PFSK-1 (cell line): ENCODE data around the gene STXBP2.

Experiments
- FOXP2 ChIP-seq: optimal IDR thresholded peaks from 2 replicates; pipeline ENCODE3; 2011; ENCODE audit warnings: borderline replicate concordance, control low read depth, inconsistent platforms; ENCODE audit not compliant: insufficient read depth; ENCODE audit errors: extremely low read length, extremely low read depth
- POLR2AphosphoS5 ChIP-seq: IDR thresholded peaks from 2 replicates; pipeline ENCODE4 v1.6.1; 2012; ENCODE audit warnings: low read depth, mild to moderate bottlenecking, control low read depth, low read length, moderate library complexity
- REST ChIP-seq, 2 experiments: IDR thresholded peaks; 2 replicates each; pipeline versions ENCODE4 v1.6.1 to v1.8.0; 2011 to 2012; ENCODE audit warnings: low read depth in 2 of 2, low read length in 2 of 2, control low read depth in 1 of 2, inconsistent platforms in 1 of 2, mild to moderate bottlenecking in 1 of 2, moderate library complexity in 1 of 2; ENCODE audit not compliant: insufficient read depth in 1 of 2
- SIN3A ChIP-seq: IDR thresholded peaks from 2 replicates; pipeline ENCODE4 v1.6.1; 2012; ENCODE audit warnings: mild to moderate bottlenecking, low read length, moderate library complexity, borderline replicate concordance; ENCODE audit not compliant: insufficient read depth
- TAF1 ChIP-seq: IDR thresholded peaks from 2 replicates; pipeline ENCODE4 v1.6.1; 2012; ENCODE audit warnings: low read length, control low read depth, borderline replicate concordance; ENCODE audit not compliant: insufficient read depth

STXBP2 gene

DNA sequence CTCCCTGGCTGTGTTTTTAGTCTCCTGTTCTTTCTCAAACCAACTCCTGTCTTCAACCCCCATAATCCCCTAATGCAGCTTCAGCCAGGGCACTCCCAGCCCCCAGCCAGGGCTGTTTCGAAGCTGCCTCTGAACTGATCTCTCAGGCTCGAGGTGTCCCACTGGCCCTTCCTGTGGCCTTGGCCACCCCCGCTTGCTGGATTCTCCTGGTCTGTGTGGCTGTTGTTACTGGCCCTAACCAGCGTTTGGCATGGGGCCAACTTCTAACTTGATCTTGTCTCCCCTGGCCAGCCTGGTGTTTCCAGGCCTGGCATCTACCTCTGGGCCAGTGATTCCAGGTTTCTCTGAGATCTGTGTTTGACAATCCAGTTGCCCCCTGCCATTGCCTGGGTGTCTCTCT is 18.6 kb upstream of the STXBP2 start:
- no peak for TF ChIP-seq SIN3A

DNA sequence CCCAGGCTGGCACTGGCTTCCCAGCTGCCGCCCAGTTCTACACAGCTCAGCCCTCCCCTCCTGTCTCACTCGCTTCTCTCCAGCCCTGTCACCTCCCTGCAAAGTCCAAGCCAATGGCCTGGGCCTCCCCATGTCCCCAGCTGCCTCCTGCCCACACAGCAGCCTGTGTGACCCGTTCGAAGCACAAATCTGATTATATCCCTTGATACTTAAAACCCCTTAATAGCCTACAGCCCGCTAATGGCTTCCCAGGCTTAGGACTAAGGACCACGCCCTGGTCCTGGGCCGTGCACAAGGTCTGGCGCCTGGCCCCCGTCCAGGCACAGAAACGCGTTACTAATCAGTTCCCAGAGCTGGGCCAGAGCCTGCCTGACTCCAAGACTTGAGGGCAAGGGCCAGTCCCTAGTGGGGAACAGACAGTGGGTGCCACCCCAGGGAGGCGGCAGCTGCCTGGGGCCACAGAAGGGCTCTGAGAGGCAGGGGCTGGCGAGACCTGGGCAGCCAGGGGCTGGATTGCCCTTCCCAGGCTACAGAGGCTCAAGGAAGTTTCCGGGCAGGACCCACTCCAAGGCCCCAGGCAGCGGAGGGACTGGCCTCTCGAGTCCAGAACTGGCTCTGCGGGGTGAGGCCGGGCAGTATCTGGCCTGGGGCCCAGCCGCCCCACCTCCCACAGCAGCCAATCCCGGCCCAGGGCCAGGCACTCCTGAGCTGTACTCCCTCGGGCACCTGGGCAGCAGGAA is 18.0 kb upstream of the STXBP2 start:
- no peak for TF ChIP-seq FOXP2

DNA sequence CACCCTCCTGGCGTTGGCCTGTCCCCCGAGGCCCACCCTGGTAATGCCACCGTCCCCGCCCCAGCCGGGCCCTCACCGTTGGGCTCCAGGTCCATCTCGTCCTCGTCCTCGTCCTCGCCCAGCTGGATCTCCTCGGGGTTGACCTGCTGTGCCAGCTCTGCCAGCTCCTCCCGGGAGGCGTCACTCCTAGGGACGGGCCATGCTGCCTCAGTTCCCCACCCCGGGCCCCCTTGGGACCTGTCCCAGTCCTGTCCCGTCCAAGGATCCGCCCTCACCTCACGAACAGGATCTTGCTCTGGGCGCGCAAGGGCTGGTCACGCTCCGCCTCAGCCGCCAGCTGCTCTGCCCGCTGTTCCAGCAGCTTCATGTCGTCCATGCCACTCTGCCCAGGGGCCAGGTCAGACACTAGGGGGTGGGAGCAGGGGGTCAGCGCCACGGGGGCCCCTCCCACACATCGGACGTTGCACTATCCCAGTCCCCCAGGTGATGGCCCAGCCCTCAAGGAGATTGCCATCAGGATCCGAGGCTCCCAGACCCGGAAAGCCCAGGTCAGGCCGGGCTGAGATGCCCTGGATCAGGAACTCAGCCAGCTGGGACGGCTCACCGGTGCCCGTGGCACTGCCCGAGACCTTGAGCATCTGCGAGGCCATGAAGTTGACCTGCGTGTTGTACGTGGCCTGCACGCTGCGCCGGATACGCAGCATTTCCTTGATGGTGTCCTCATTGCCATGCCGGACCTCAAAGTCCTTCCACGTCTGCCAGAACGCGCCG is 17.1 kb upstream of the STXBP2 start:
- TF ChIP-seq REST (IDR thresholded peaks at IDR 0.05; ENCODE audit: insufficient read depth in 1 of 2, low read depth in 2 of 2, low read length in 2 of 2): no peak
- no peak for TF ChIP-seq SIN3A
- TF ChIP-seq FOXP2: no peak
- TF ChIP-seq POLR2AphosphoS5: no peak
- no peak for TF ChIP-seq TAF1

DNA sequence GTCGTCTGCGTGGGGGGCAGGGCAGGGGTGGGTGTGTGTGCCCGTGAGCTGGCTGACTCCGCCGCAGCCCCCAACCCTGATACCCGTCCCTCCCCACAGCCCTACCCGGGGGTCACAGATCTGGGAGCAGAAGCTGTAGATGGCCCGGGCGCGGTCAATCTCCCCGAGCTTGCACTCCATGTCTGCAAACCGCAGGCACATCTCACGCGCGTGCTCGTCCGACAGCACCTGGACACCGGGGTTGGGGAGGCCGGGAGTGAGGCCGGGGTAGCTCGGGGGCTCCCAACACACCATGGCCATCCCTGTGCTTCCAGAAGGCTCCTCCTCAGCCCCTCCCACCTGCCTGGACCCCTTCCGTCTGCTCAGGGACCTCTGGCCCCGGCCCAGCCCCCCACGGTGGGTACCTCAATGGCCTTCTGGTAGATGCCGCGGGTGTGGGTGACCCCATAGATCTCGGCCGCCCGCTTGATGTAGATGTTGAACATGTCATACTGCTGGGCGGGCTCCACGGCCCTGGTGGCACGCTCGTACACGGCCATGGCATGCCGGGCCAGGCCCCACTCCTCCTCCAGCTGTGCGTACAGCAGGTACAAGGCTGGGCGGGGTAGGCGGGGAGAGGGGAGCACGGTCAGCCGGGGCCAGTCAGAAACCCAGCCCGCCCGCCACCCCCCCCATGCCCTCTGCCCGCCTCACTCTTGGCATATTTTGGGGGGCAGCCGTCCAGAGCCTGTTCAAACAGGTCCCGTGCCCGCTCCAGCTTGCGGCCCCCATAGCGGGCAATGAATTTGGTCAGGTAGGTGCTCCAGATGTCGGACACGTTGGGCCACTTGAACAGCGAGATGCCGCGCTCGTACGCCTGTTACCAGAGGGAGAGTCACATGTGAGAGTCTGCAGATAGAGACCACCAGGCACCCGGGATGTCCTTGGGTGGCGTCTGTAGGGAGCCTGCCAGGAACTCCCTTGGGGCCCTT is 16.2 kb upstream of the STXBP2 start:
- TF ChIP-seq REST (IDR thresholded peaks at IDR 0.05; ENCODE audit: insufficient read depth in 1 of 2, low read depth in 2 of 2, low read length in 2 of 2) (no peak), POLR2AphosphoS5 (no peak), FOXP2 (no peak), SIN3A (no peak), TAF1 (no peak)

- TF ChIP-seq FOXP2 (no peak), REST (IDR thresholded peaks at IDR 0.05; ENCODE audit: insufficient read depth in 1 of 2, low read depth in 2 of 2, low read length in 2 of 2) (no peak), SIN3A (no peak), TAF1 (no peak), POLR2AphosphoS5 (no peak)
Observed at GRCh38 chr19:7622933-7623685, 13.8 kb upstream of the STXBP2 start.
